H9 (cell line): Measurements from ENCODE around the gene XIRP2. TPM values are rescaled to one million over a fixed set of nuclear protein-coding genes. Genes with fewer than 3 reads are reported as not detected.

Experiments
- DNase-seq: peaks from one replicate; pipeline ENCODE4 v3.0.0-alpha.2; 2017
- H2AFZ ChIP-seq: one replicate; pipeline ENCODE4 v1.6.1; 2013; ENCODE audit warnings: mild to moderate bottlenecking, low read length, control low read depth, moderate library complexity
- H2AK5ac ChIP-seq: 2 replicates; pipeline ENCODE4 v1.6.1; 2013; ENCODE audit warnings: low read length, control low read depth, mixed read lengths; ENCODE audit not compliant: insufficient read length
- H2BK120ac ChIP-seq: one replicate; pipeline ENCODE4 v1.6.1; 2013; ENCODE audit warnings: low read depth, mild to moderate bottlenecking, low read length, control low read depth, inconsistent platforms; ENCODE audit not compliant: poor library complexity, severe bottlenecking
- H2BK12ac ChIP-seq: 2 replicates; pipeline ENCODE4 v1.6.1; 2013; ENCODE audit warnings: low read length, control low read depth, mixed read lengths, low read depth; ENCODE audit not compliant: insufficient read length
- H2BK15ac ChIP-seq: 2 replicates; pipeline ENCODE4 v1.6.1; 2013; ENCODE audit warnings: low read depth, low read length, control low read depth
- H2BK20ac ChIP-seq: one replicate; pipeline ENCODE4 v1.6.1; 2013; ENCODE audit warnings: low read depth, mild to moderate bottlenecking, low read length, control low read depth, inconsistent platforms; ENCODE audit not compliant: poor library complexity, severe bottlenecking
- H2BK5ac ChIP-seq: 2 replicates; pipeline ENCODE4 v1.6.1; 2013; ENCODE audit warnings: low read length, control low read depth, mixed read lengths; ENCODE audit not compliant: insufficient read length
- H3K14ac ChIP-seq: 2 replicates; pipeline ENCODE4 v1.6.1; 2013; ENCODE audit warnings: low read length, control low read depth; ENCODE audit not compliant: insufficient read depth
- H3K18ac ChIP-seq: 2 replicates; pipeline ENCODE4 v1.6.1; 2013; ENCODE audit warnings: low read depth, mild to moderate bottlenecking, mixed read lengths, low read length, control low read depth; ENCODE audit not compliant: insufficient read length
- H3K23ac ChIP-seq: 2 replicates; pipeline ENCODE4 v1.6.1; 2013; ENCODE audit warnings: low read length, control low read depth, mixed read lengths, low read depth; ENCODE audit not compliant: insufficient read length
- H3K23me2 ChIP-seq: 2 replicates; pipeline ENCODE4 v1.6.1; 2013; ENCODE audit warnings: low read depth, mild to moderate bottlenecking, mixed read lengths, low read length, control low read depth; ENCODE audit not compliant: insufficient read length, poor library complexity, severe bottlenecking
- H3K27ac ChIP-seq: 2 replicates; pipeline ENCODE4 v1.5.1; 2013; ENCODE audit warnings: low read length, control low read depth, mixed read lengths, low read depth; ENCODE audit not compliant: insufficient read length
- H3K27me3 ChIP-seq: 2 replicates; pipeline ENCODE4 v1.6.1; 2013; ENCODE audit warnings: low read length, control low read depth, inconsistent platforms; ENCODE audit not compliant: insufficient read depth
- H3K4ac ChIP-seq: 2 replicates; pipeline ENCODE4 v1.6.1; 2013; ENCODE audit warnings: low read depth, mild to moderate bottlenecking, control low read depth, inconsistent platforms, low read length, moderate library complexity
- H3K4me1 ChIP-seq: 2 replicates; pipeline ENCODE4 v1.6.1; 2013; ENCODE audit warnings: low read length, control low read depth, inconsistent platforms; ENCODE audit not compliant: insufficient read depth
- H3K4me2 ChIP-seq: 2 replicates; pipeline ENCODE4 v1.6.1; 2013; ENCODE audit warnings: low read length, control low read depth, mixed read lengths; ENCODE audit not compliant: insufficient read length, insufficient read depth
- H3K56ac ChIP-seq: 2 replicates; pipeline ENCODE4 v1.6.1; 2013; ENCODE audit warnings: low read depth, mild to moderate bottlenecking, mixed read lengths, low read length, control low read depth; ENCODE audit not compliant: insufficient read length
- H3K79me1 ChIP-seq: 2 replicates; pipeline ENCODE4 v1.6.1; 2013; ENCODE audit warnings: low read depth, mild to moderate bottlenecking, moderate library complexity, low read length, control low read depth, inconsistent platforms; ENCODE audit not compliant: insufficient read depth, poor library complexity, severe bottlenecking
- H3K79me2 ChIP-seq: 2 replicates; pipeline ENCODE4 v1.6.1; 2013; ENCODE audit warnings: low read length, control low read depth, inconsistent platforms; ENCODE audit not compliant: insufficient read depth
- H3K9ac ChIP-seq: 2 replicates; pipeline ENCODE4 v1.6.1; 2013; ENCODE audit warnings: low read length, control low read depth, mixed read lengths; ENCODE audit not compliant: insufficient read length; ENCODE audit errors: extremely low read depth
- H3K9me3 ChIP-seq: one replicate; pipeline ENCODE4 v1.6.1; 2013; ENCODE audit warnings: low read depth, low read length, inconsistent platforms; ENCODE audit not compliant: control insufficient read depth
- H3T11ph ChIP-seq: one replicate; pipeline ENCODE4 v1.6.1; 2013; ENCODE audit warnings: mild to moderate bottlenecking, low read length, control low read depth, inconsistent platforms
- H4K20me1 ChIP-seq: one replicate; pipeline ENCODE4 v1.6.1; 2013; ENCODE audit not compliant: control insufficient read depth, insufficient read length, insufficient read depth
- H4K5ac ChIP-seq: 2 replicates; pipeline ENCODE4 v1.6.1; 2013; ENCODE audit warnings: low read depth, mild to moderate bottlenecking, mixed read lengths, low read length, control low read depth; ENCODE audit not compliant: insufficient read length
- H4K8ac ChIP-seq: replicated peaks from 2 replicates; pipeline ENCODE4 v1.6.1; 2013; ENCODE audit warnings: low read length, control low read depth, mixed read lengths, low read depth; ENCODE audit not compliant: insufficient read length
- H4K91ac ChIP-seq: 2 replicates; pipeline ENCODE4 v1.6.1; 2013; ENCODE audit warnings: low read depth, mild to moderate bottlenecking, moderate library complexity, mixed read lengths, low read length, control low read depth; ENCODE audit not compliant: insufficient read length
- H3K27ac Mint-ChIP-seq, 3 experiments: 2 replicates in 2 of 3; 3 replicates in 1 of 3; pipeline ENCODE4 v1.8.0; 2020 to 2021; ENCODE audit warnings: mixed read lengths in 3 of 3, mild to moderate bottlenecking in 1 of 3, moderate library complexity in 1 of 3
- H3K27me3 Mint-ChIP-seq: 2 replicates; pipeline ENCODE4 v1.8.0; 2021; ENCODE audit warnings: low read depth, mild to moderate bottlenecking, moderate library complexity, mixed read lengths
- H3K36me3 Mint-ChIP-seq, 3 experiments: 2 replicates in 2 of 3; 3 replicates in 1 of 3; pipeline ENCODE4 v1.8.0; 2020 to 2021; ENCODE audit warnings: low read depth in 3 of 3, mixed read lengths in 3 of 3; ENCODE audit not compliant: insufficient read depth in 1 of 3
- H3K4me1 Mint-ChIP-seq, 2 experiments: 2 replicates each; pipeline ENCODE4 v1.8.0; 2020; ENCODE audit warnings: mixed read lengths in 2 of 2
- H3K4me3 Mint-ChIP-seq, 2 experiments: 2 replicates in 1 of 2; 3 replicates in 1 of 2; pipeline ENCODE4 v1.8.0; 2020 to 2021; ENCODE audit warnings: mild to moderate bottlenecking in 2 of 2, mixed read lengths in 2 of 2, moderate library complexity in 1 of 2
- H3K9me3 Mint-ChIP-seq, 2 experiments: 2 replicates in 1 of 2; 3 replicates in 1 of 2; pipeline ENCODE4 v1.8.0; 2020; ENCODE audit warnings: mild to moderate bottlenecking in 2 of 2, mixed read lengths in 2 of 2, moderate library complexity in 1 of 2
- WGBS: extraction: QIAGEN DNeasy Blood & Tissue Kit; methylation state at CpG from one replicate; pipeline ENCODE4 v1.1.7; 2013; ENCODE audit warnings: missing lambda C conversion rate, low lambda C conversion rate, mixed read lengths; ENCODE audit not compliant: insufficient read length; ENCODE audit errors: extremely low coverage; 5-methylcytosine and 5-hydroxymethylcytosine counted together
- total RNA-seq: library from RNA; stranded (reverse); gene quantifications from 2 replicates; pipeline ENCODE4 v1.2.1, GENCODE V29; 2021
- TF ChIP-seq, protein P1 (sequence below): fragments of 200-600 bp; sonication (generic); conservative IDR thresholded peaks from 3 replicates; pipeline ENCODE4 v1.8.0; 2021; ENCODE audit warnings: antibody characterized with exemption, mild to moderate bottlenecking

Gene XIRP2
- total RNA-seq, 1 experiment from 2014 or later, result 0.07 TPM

DNA sequence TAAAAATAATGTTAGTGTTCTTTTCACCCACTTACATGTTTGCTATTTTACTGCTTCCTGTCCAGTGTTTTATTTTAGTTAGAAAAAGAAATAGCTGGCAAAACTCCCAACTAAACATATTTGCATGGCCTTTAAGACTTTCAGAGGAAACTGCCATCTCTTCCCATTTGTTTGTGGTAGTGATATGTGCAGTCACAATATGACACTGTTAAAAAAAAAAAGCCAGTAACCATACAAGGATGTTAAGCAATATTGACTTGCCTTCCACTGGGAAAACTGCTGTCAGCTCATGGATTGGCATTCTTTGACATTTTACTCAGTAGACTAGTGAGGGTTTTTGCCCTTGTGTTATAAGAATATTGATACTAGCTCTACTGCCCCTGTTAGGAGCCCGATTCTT lies 29.1 kb downstream of the XIRP2 start:
- no peak overlapping the region for H2AK5ac ChIP-seq

More for the DNA sequence above, 29.1 kb downstream of the XIRP2 start:
- Histone ChIP-seq H4K91ac (no peak overlapping the region), H3K4me2 (no peak overlapping the region), H3K27me3 (no peaks in the 10 kb centered on the region), H3K18ac (no peak overlapping the region), H3K56ac (no peak overlapping the region), H2BK12ac (no peak overlapping the region), H2BK5ac (no peak overlapping the region), H3K23me2 (no peaks in the 10 kb centered on the region), H3K27ac (no peak overlapping the region), H3K4ac (no peak overlapping the region), H3T11ph (no peak overlapping the region), H3K23ac (no peak overlapping the region), H3K9ac (no peak overlapping the region), H2BK120ac (no peak overlapping the region), H3K79me1 (no peaks in the 10 kb centered on the region), H4K5ac (no peak overlapping the region), H2AFZ (no peak overlapping the region), H4K8ac (no peak overlapping the region), H2BK20ac (no peak overlapping the region), H4K20me1 (no peaks in the 10 kb centered on the region), H2BK15ac (no peak overlapping the region), H3K4me1 (no peaks in the 10 kb centered on the region), H3K79me2 (no peaks in the 10 kb centered on the region), H3K9me3 (no peaks in the 10 kb centered on the region), H3K14ac (no peak overlapping the region)
- WGBS, result no CpG with 5 or more reads among the region's 1 CpG
- no peak for DNase-seq
- no peaks in the 10 kb centered on the region for H3K4me1 Mint-ChIP-seq
- H3K4me3 Mint-ChIP-seq, result no peak overlapping the region
- H3K9me3 Mint-ChIP-seq, result peaks cover 11 to 17% of the 10 kb centered on the region in 2 experiments; a peak in 4 of 5 replicates
- TF ChIP-seq, protein P1, sequence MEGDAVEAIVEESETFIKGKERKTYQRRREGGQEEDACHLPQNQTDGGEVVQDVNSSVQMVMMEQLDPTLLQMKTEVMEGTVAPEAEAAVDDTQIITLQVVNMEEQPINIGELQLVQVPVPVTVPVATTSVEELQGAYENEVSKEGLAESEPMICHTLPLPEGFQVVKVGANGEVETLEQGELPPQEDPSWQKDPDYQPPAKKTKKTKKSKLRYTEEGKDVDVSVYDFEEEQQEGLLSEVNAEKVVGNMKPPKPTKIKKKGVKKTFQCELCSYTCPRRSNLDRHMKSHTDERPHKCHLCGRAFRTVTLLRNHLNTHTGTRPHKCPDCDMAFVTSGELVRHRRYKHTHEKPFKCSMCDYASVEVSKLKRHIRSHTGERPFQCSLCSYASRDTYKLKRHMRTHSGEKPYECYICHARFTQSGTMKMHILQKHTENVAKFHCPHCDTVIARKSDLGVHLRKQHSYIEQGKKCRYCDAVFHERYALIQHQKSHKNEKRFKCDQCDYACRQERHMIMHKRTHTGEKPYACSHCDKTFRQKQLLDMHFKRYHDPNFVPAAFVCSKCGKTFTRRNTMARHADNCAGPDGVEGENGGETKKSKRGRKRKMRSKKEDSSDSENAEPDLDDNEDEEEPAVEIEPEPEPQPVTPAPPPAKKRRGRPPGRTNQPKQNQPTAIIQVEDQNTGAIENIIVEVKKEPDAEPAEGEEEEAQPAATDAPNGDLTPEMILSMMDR, result no peak
- no peak overlapping the region for H3K27ac Mint-ChIP-seq
- H3K36me3 Mint-ChIP-seq, result peaks cover 5 to 10% (median 5%) of the 10 kb centered on the region in 3 experiments; a peak in 4 of 7 replicates
- H3K27me3 Mint-ChIP-seq, result no peaks in the 10 kb centered on the region
